ENCODE measurements around the gene CCDC78. TPM values are rescaled to one million over a fixed set of nuclear protein-coding genes. Genes with fewer than 3 reads are reported as not detected.

The CCDC78 gene
- total and polyA plus RNA-seq, 7 experiments from 2014 or later = 2.6 to 4.4 (median 3.0) TPM; not detected in 2

GRCh38 chr16:684071-684794 lies 42.0 kb downstream of the CCDC78 start, which contains the start of gene JMJD8:
Gene JMJD8 (minus strand): TSS chr16:684334. CDS start chr16:684319, 15 bp downstream.
- ChIA-PET CTCF (interaction anchor here (1.2 kb wide), 1 partner anchor 17 kb away, joined by 4 read pairs; no protein-coding TSS in a partner anchor), POLR2A (interaction anchor here (0.8 to 1.4 kb wide), 7 partner anchors 9 to 94 kb away, joined by 3 to 15 read pairs (median 3); partner anchors contain the start of genes RAB40C, RHBDL1 and WDR90)
- no peaks in the 10 kb centered on the region for H3K27me3 Mint-ChIP-seq
- Histone ChIP-seq H3K27me3 (ENCODE audit: control insufficient read depth in 2 of 2, insufficient read depth in 2 of 2, low read length in 2 of 2) (no peaks in the 10 kb centered on the region), H3K4me1 (ENCODE audit: control insufficient read depth in 2 of 2, insufficient read depth in 2 of 2, low read length in 2 of 2) (peaks cover 9 to 36% of the 10 kb centered on the region in 2 donors), H3K27ac (ENCODE audit: low read depth, low read length) (peak within 1 kb of the TSS; percentile 78), H3K36me3 (ENCODE audit: control insufficient read depth in 2 of 3, insufficient read depth in 3 of 3, low read length in 3 of 3) (peaks cover 0 to 49% (median 12%) of the 10 kb centered on the region in 3 experiments), H3K4me3 (ENCODE audit: low read length) (peak within 1 kb of the TSS; percentile 52), H3K9me3 (ENCODE audit: control insufficient read depth in 2 of 3, low read length in 3 of 3) (no peaks in the 10 kb centered on the region)
- intact Hi-C loops (cut with micrococcal nuclease) = loop anchor here (1.0 to 5.0 kb wide), 9 partner anchors 11 to 738 kb away; partner anchors contain the start of genes METTL26 (in 2 of the 2), RHOT2 (in 2 of the 2), CIAO3 (in 1 of the 2) and FAM234A (in 1 of the 2)
- peaks cover 10 to 31% (median 22%) of the 10 kb centered on the region in 7 donors for H3K4me1 Mint-ChIP-seq
- peak within 1 kb of the TSS; percentile 58 to 87 (median 76) for H3K4me3 Mint-ChIP-seq
- peaks cover 0 to 9% (median 0%) of the 10 kb centered on the region in 5 donors for H3K36me3 Mint-ChIP-seq
- ATAC-seq = peak; percentile 75
- peak within 1 kb of the TSS in 6 of 9 donors; percentile 38 to 82 (median 58) for H3K27ac Mint-ChIP-seq
- H3K9me3 Mint-ChIP-seq = no peaks in the 10 kb centered on the region
- peak; percentile 88 to 97 (median 91) for DNase-seq

- peak overlapping the region; percentile 78 for H3K27ac ChIP-seq (ENCODE audit: low read depth, low read length)
- no peaks in the 10 kb centered on the region for H3K9me3 ChIP-seq (ENCODE audit: control insufficient read depth in 2 of 3, low read length in 3 of 3)
- intact Hi-C loops (cut with micrococcal nuclease) = loop anchor here (1.0 to 5.0 kb wide), 9 partner anchors 12 to 739 kb away; partner anchors contain the start of genes METTL26 (in 2 of the 2), RHOT2 (in 2 of the 2), CIAO3 (in 1 of the 2) and FAM234A (in 1 of the 2)
- Mint-ChIP-seq H3K4me3 (peak overlapping the region; percentile 58 to 87 (median 73)), H3K9me3 (no peaks in the 10 kb centered on the region), H3K4me1 (peaks cover 10 to 29% (median 18%) of the 10 kb centered on the region in 7 donors), H3K27me3 (no peaks in the 10 kb centered on the region), H3K36me3 (peaks cover 0 to 9% (median 0%) of the 10 kb centered on the region in 5 donors), H3K27ac (peak overlapping the region in 5 of 9 donors; percentile 38 to 75 (median 51))
- ATAC-seq = no peak
- H3K4me1 ChIP-seq (ENCODE audit: control insufficient read depth in 2 of 2, insufficient read depth in 2 of 2, low read length in 2 of 2) = peaks cover 9 to 29% of the 10 kb centered on the region in 2 donors
- peaks cover 0 to 49% (median 12%) of the 10 kb centered on the region in 3 experiments for H3K36me3 ChIP-seq (ENCODE audit: control insufficient read depth in 2 of 3, insufficient read depth in 3 of 3, low read length in 3 of 3)
- H3K4me3 ChIP-seq (ENCODE audit: low read length) = peak overlapping the region; percentile 52
- ChIA-PET CTCF (interaction anchor here (1.2 kb wide), 1 partner anchor 16 kb away, joined by 4 read pairs; no protein-coding TSS in a partner anchor), POLR2A (interaction anchor here (0.6 to 3.8 kb wide), 9 partner anchors 8 to 709 kb away, joined by 3 to 24 read pairs (median 4); partner anchors contain the start of genes RAB40C, RHBDL1, RHOT2 and WDR90)
- DNase-seq = no peak
- H3K27me3 ChIP-seq (ENCODE audit: control insufficient read depth in 2 of 2, insufficient read depth in 2 of 2, low read length in 2 of 2) = no peaks in the 10 kb centered on the region
Observed at GRCh38 chr16:683396-684070, 42.7 kb downstream of the CCDC78 start.

- Mint-ChIP-seq H3K4me3 (peak overlapping the region; percentile 68 to 87 (median 76)), H3K4me1 (peaks cover 10 to 29% (median 18%) of the 10 kb centered on the region in 7 donors), H3K36me3 (peaks cover 0 to 9% (median 0%) of the 10 kb centered on the region in 5 donors), H3K27me3 (no peaks in the 10 kb centered on the region), H3K27ac (peak overlapping the region in 7 of 9 donors; percentile 38 to 76 (median 58)), H3K9me3 (no peaks in the 10 kb centered on the region)
- Histone ChIP-seq H3K27ac (ENCODE audit: low read depth, low read length) (peak overlapping the region; percentile 78), H3K27me3 (ENCODE audit: control insufficient read depth in 2 of 2, insufficient read depth in 2 of 2, low read length in 2 of 2) (no peaks in the 10 kb centered on the region), H3K4me3 (ENCODE audit: low read length) (no peak overlapping the region), H3K9me3 (ENCODE audit: control insufficient read depth in 2 of 3, low read length in 3 of 3) (no peaks in the 10 kb centered on the region), H3K36me3 (ENCODE audit: control insufficient read depth in 2 of 3, insufficient read depth in 3 of 3, low read length in 3 of 3) (peaks cover 0 to 45% (median 12%) of the 10 kb centered on the region in 3 experiments), H3K4me1 (ENCODE audit: control insufficient read depth in 2 of 2, insufficient read depth in 2 of 2, low read length in 2 of 2) (peaks cover 9 to 27% of the 10 kb centered on the region in 2 donors)
- intact Hi-C loops (cut with micrococcal nuclease) = loop anchor here in 1 of 2 donors (5.0 kb wide), 2 partner anchors 450 to 740 kb away; partner anchors contain the start of genes FAM234A and UQCC4
- CTCF ChIA-PET = no interaction called here
- no peak for ATAC-seq
- POLR2A ChIA-PET = interaction anchor here (0.6 to 3.8 kb wide), 4 partner anchors 7 to 710 kb away, joined by 7 to 34 read pairs (median 16); partner anchors contain the start of genes RHOT2 and WDR24
- DNase-seq = no peak
Observed at GRCh38 chr16:682493-683395, 43.5 kb downstream of the CCDC78 start.

GRCh38 chr16:681746-682427 lies 44.4 kb downstream of the CCDC78 start:
- Histone ChIP-seq H3K27ac (ENCODE audit: low read depth, low read length) (peak overlapping the region; percentile 12), H3K9me3 (ENCODE audit: control insufficient read depth in 2 of 3, low read length in 3 of 3) (no peaks in the 10 kb centered on the region), H3K4me1 (ENCODE audit: control insufficient read depth in 2 of 2, insufficient read depth in 2 of 2, low read length in 2 of 2) (peaks cover 9 to 27% of the 10 kb centered on the region in 2 donors), H3K4me3 (ENCODE audit: low read length) (no peak overlapping the region), H3K27me3 (ENCODE audit: control insufficient read depth in 2 of 2, insufficient read depth in 2 of 2, low read length in 2 of 2) (no peaks in the 10 kb centered on the region), H3K36me3 (ENCODE audit: control insufficient read depth in 2 of 3, insufficient read depth in 3 of 3, low read length in 3 of 3) (peaks cover 0 to 37% (median 12%) of the 10 kb centered on the region in 3 experiments)
- Mint-ChIP-seq H3K4me3 (peak overlapping the region; percentile 68 to 87 (median 74)), H3K9me3 (no peaks in the 10 kb centered on the region), H3K36me3 (peaks cover 0 to 9% (median 0%) of the 10 kb centered on the region in 5 donors), H3K27ac (peak overlapping the region in 5 of 9 donors; percentile 55 to 81 (median 66)), H3K4me1 (peaks cover 10 to 31% (median 18%) of the 10 kb centered on the region in 7 donors), H3K27me3 (no peaks in the 10 kb centered on the region)
- ChIA-PET CTCF (no interaction called here), POLR2A (interaction anchor here (0.9 to 3.8 kb wide), 8 partner anchors 8 to 40 kb away, joined by 3 to 34 read pairs (median 7); partner anchors contain the start of genes MCRIP2, METRN, RHOT2 and WDR24)
- intact Hi-C loops (cut with micrococcal nuclease) = loop anchor here (2.0 to 5.0 kb wide), 4 partner anchors 289 to 1283 kb away; partner anchors contain the start of genes FAM234A (in 1 of the 2), LMF1 (in 1 of the 2), RPS2 (in 1 of the 2) and UQCC4 (in 1 of the 2)
- ATAC-seq (no peak), DNase-seq (no peak)
